H1 (cell line): ENCODE measurements around the gene PRSS38. TPM values are rescaled to one million over a fixed set of nuclear protein-coding genes. Genes with fewer than 3 reads are reported as not detected.
A peak's percentile ranks its signal among the peaks of the same experiment; 100 is the strongest.

Experiments
- CTCF ChIA-PET: fragments of 300-600 bp; sonication (Branson Sonifier 250); formaldehyde crosslinking; loops from one replicate; lab custom pipeline; 2021; ENCODE audit not compliant: partially characterized antibody; lab: Charles Lee
- POLR2A ChIA-PET: fragments of 300-600 bp; sonication (Branson Sonifier 250); formaldehyde crosslinking; loops from one replicate; lab custom pipeline; 2021; ENCODE audit warnings: inconsistent platforms; ENCODE audit not compliant: partially characterized antibody; lab: Charles Lee
- DNase-seq, 2 experiments: peaks; one replicate each; pipeline versions ENCODE4 v3.0.0 to v3.0.0-alpha.2; 2010 to 2022; ENCODE audit warnings: low spot score in 2 of 2, low read depth in 1 of 2, mixed read lengths in 1 of 2
- FAIRE-seq: peaks from 2 replicates; lab custom pipeline; 2011; peaks lifted over from hg19 to GRCh38; lab: Jason Lieb, UNC
- H2AFZ ChIP-seq: 2 replicates; pipeline ENCODE4 v1.8.1; 2012; ENCODE audit warnings: low read length, inconsistent platforms
- H2AK5ac ChIP-seq: 2 replicates; pipeline ENCODE4 v1.6.1; 2013; ENCODE audit warnings: low read depth, low read length
- H2BK120ac ChIP-seq: replicated peaks from 2 replicates; pipeline ENCODE3; 2013; ENCODE audit warnings: low read depth, low read length, inconsistent platforms
- H2BK12ac ChIP-seq: 2 replicates; pipeline ENCODE4 v1.6.1; 2013; ENCODE audit warnings: low read depth, low read length
- H2BK15ac ChIP-seq: 2 replicates; pipeline ENCODE4 v1.6.1; 2013; ENCODE audit warnings: low read length
- H2BK20ac ChIP-seq: 2 replicates; pipeline ENCODE4 v1.6.1; 2013; ENCODE audit warnings: low read length
- H2BK5ac ChIP-seq: 2 replicates; pipeline ENCODE4 v1.6.1; 2013; ENCODE audit warnings: low read depth, low read length
- H3K14ac ChIP-seq: 2 replicates; pipeline ENCODE4 v1.6.1; 2013; ENCODE audit warnings: inconsistent platforms; ENCODE audit not compliant: insufficient read length
- H3K18ac ChIP-seq: 2 replicates; pipeline ENCODE4 v1.6.1; 2013; ENCODE audit warnings: low read length; ENCODE audit errors: extremely low read depth
- H3K23ac ChIP-seq: 2 replicates; pipeline ENCODE4 v1.6.1; 2013; ENCODE audit warnings: inconsistent platforms; ENCODE audit not compliant: insufficient read length
- H3K23me2 ChIP-seq: 2 replicates; pipeline ENCODE4 v1.6.1; 2013; ENCODE audit warnings: low read depth, low read length
- H3K27ac ChIP-seq: 2 replicates; pipeline ENCODE4 v1.6.1; 2011; ENCODE audit warnings: low read depth, low read length, inconsistent platforms
- H3K27me3 ChIP-seq, 4 experiments: replicated peaks in 1 of 4; 1 replicate in 1 of 4; 2 replicates in 3 of 4; pipeline versions ENCODE4 v1.6.1 to v1.8.1; 2011 to 2013; ENCODE audit warnings: low read length in 3 of 4, mild to moderate bottlenecking in 3 of 4, inconsistent platforms in 2 of 4, mixed read lengths in 2 of 4, moderate library complexity in 1 of 4; ENCODE audit not compliant: control insufficient read depth in 3 of 4, insufficient read depth in 3 of 4; ENCODE audit errors: extremely low read depth in 1 of 4
- H3K36me3 ChIP-seq, 4 experiments: 2 replicates each; pipeline versions ENCODE4 v1.6.1 to v1.8.1; 2011 to 2013; ENCODE audit warnings: mild to moderate bottlenecking in 4 of 4, low read length in 3 of 4, moderate library complexity in 2 of 4, control low read depth in 1 of 4, inconsistent platforms in 1 of 4; ENCODE audit not compliant: insufficient read depth in 4 of 4, control insufficient read depth in 2 of 4
- H3K4ac ChIP-seq: replicated peaks from 2 replicates; pipeline ENCODE3; 2013; ENCODE audit warnings: low read length, low read depth, mixed read lengths, inconsistent platforms; ENCODE audit not compliant: insufficient read length
- H3K4me1 ChIP-seq, 4 experiments: replicated peaks in 1 of 4; 1 replicate in 1 of 4; 2 replicates in 3 of 4; pipeline versions ENCODE4 v1.6.1 to v1.8.1; 2011 to 2013; ENCODE audit warnings: low read length in 3 of 4, inconsistent platforms in 2 of 4, mixed read lengths in 1 of 4; ENCODE audit not compliant: insufficient read depth in 4 of 4, control insufficient read depth in 3 of 4
- H3K4me2 ChIP-seq, 2 experiments: 2 replicates each; pipeline versions ENCODE4 v1.6.1 to v1.8.1; 2011 to 2013; ENCODE audit warnings: low read depth in 2 of 2, low read length in 2 of 2, control low read depth in 1 of 2, inconsistent platforms in 1 of 2, mild to moderate bottlenecking in 1 of 2; ENCODE audit not compliant: insufficient read depth in 1 of 2
- H3K4me3 ChIP-seq, 4 experiments: fragments of 200-600, 300-600 bp in 1 of 4; sonication (generic), shearing (Covaris generic), sonication (Bioruptor Twin) in 1 of 4; 2 replicates each; pipeline versions ENCODE4 v1.5.1 to v1.8.1; 2011 to 2016; ENCODE audit warnings: low read length in 4 of 4, low read depth in 3 of 4, control low read depth in 2 of 4, inconsistent platforms in 2 of 4, mild to moderate bottlenecking in 2 of 4, mixed read lengths in 1 of 4, moderate library complexity in 1 of 4; ENCODE audit not compliant: insufficient read depth in 2 of 4; ENCODE audit errors: extremely low read depth in 1 of 4
- H3K56ac ChIP-seq: replicated peaks from 2 replicates; pipeline ENCODE3; 2013; ENCODE audit warnings: low read depth, mild to moderate bottlenecking, mixed read lengths, low read length, inconsistent platforms; ENCODE audit not compliant: insufficient read length
- H3K79me1 ChIP-seq: 2 replicates; pipeline ENCODE4 v1.6.1; 2013; ENCODE audit warnings: low read depth, low read length, control low read depth
- H3K79me2 ChIP-seq, 2 experiments: 2 replicates each; pipeline versions ENCODE4 v1.6.1 to v1.8.1; 2012 to 2013; ENCODE audit warnings: low read length in 2 of 2, mild to moderate bottlenecking in 2 of 2, inconsistent platforms in 1 of 2; ENCODE audit not compliant: insufficient read depth in 2 of 2, control insufficient read depth in 1 of 2
- H3K9ac ChIP-seq, 4 experiments: replicated peaks in 1 of 4; 1 replicate in 1 of 4; 2 replicates in 3 of 4; pipeline versions ENCODE4 v1.6.1 to v1.8.1; 2011 to 2013; ENCODE audit warnings: low read depth in 3 of 4, low read length in 3 of 4, control low read depth in 2 of 4, mild to moderate bottlenecking in 2 of 4, moderate library complexity in 2 of 4, inconsistent platforms in 1 of 4; ENCODE audit errors: extremely low read depth in 1 of 4
- H3K9me3 ChIP-seq, 2 experiments: 2 replicates each; pipeline versions ENCODE4 v1.6.1 to v1.8.1; 2012 to 2013; ENCODE audit warnings: mild to moderate bottlenecking in 2 of 2, moderate library complexity in 2 of 2, control low read depth in 1 of 2, inconsistent platforms in 1 of 2, low read depth in 1 of 2, low read length in 1 of 2, mixed read lengths in 1 of 2; ENCODE audit not compliant: insufficient read depth in 2 of 2
- H4K20me1 ChIP-seq, 2 experiments: replicated peaks in 1 of 2; 2 replicates each; pipeline versions ENCODE3 to v1.8.1; 2011 to 2013; ENCODE audit warnings: inconsistent platforms in 2 of 2, low read length in 2 of 2, mild to moderate bottlenecking in 1 of 2; ENCODE audit not compliant: insufficient read depth in 2 of 2, control insufficient read depth in 1 of 2
- H4K5ac ChIP-seq: 2 replicates; pipeline ENCODE4 v1.6.1; 2013; ENCODE audit warnings: low read length, low read depth, mixed read lengths, inconsistent platforms; ENCODE audit not compliant: insufficient read length
- H4K8ac ChIP-seq: 2 replicates; pipeline ENCODE4 v1.8.0; 2013; ENCODE audit warnings: mild to moderate bottlenecking, moderate library complexity, low read length, inconsistent platforms; ENCODE audit not compliant: insufficient read depth; ENCODE audit errors: extremely low read depth
- H4K91ac ChIP-seq: replicated peaks from 2 replicates; pipeline ENCODE3; 2013; ENCODE audit warnings: low read length, mixed read lengths, inconsistent platforms; ENCODE audit not compliant: insufficient read length
- MAX ChIP-seq: IDR thresholded peaks from 2 replicates; pipeline ENCODE4 v1.6.1; 2012; ENCODE audit warnings: inconsistent platforms
- WGBS, 2 experiments: shearing (Covaris generic) in 1 of 2; methylation state at CpG; one replicate each; pipeline versions ENCODE4 v1.1.6 to v1.1.7; 2013 to 2015; ENCODE audit warnings: low lambda C conversion rate in 2 of 2, mixed read lengths in 2 of 2, inconsistent platforms in 1 of 2, low coverage in 1 of 2, missing lambda C conversion rate in 1 of 2; ENCODE audit not compliant: insufficient replicate concordance in 2 of 2, insufficient coverage in 1 of 2, insufficient read length in 1 of 2; ENCODE audit errors: extremely low coverage in 1 of 2, missing lambda C conversion rate in 1 of 2; 5-methylcytosine and 5-hydroxymethylcytosine counted together
- polyA plus RNA-seq, 7 experiments: library from polyadenylated mRNA; depleted of rRNA in 3 of 7; stranded (reverse) in 5 of 7; unstranded in 2 of 7; fragments of >200 nt in 5 of 7; fragments of 200-250 nt in 2 of 7; gene quantifications; 1 replicate in 5 of 7; 2 replicates in 1 of 7; 4 replicates in 1 of 7; pipeline versions ENCODE4 v1.2.1 to v1.2.3, GENCODE V29; 2011 to 2013; ENCODE audit warnings: missing spikeins in 2 of 7, mixed read lengths in 2 of 7
- total RNA-seq: library from RNA; stranded (reverse); fragmentation: NEBNext Ultra II Directional; extraction: Animal tissue kit (Norgen Biotek cat#: 25700); gene quantifications from 2 replicates; pipeline ENCODE4 v1.2.1, GENCODE V29; 2021

The PRSS38 gene
- total and polyA plus RNA-seq, 2 of the 8 experiments (the other 6 are each of a cell fraction or from before 2014, with no cell fraction given) = not detected

GRCh38 chr1:227886993-227887696 is 71.7 kb downstream of the PRSS38 start:
- H3K56ac ChIP-seq = peak overlapping the region; percentile 34
- no peak overlapping the region for H2AK5ac ChIP-seq
- H3K36me3 ChIP-seq = no peaks in the 10 kb centered on the region
- no peaks in the 10 kb centered on the region for H3K9me3 ChIP-seq
- H3K14ac ChIP-seq = no peak overlapping the region
- H2BK12ac ChIP-seq = no peak overlapping the region
- peak overlapping the region; percentile 83 for H3K18ac ChIP-seq
- H3K4ac ChIP-seq = no peak overlapping the region
- ChIA-PET CTCF (interaction anchor here (0.9 to 2.4 kb wide), 3 partner anchors 21 to 125 kb away, joined by 3 to 5 read pairs (median 3); no protein-coding TSS in a partner anchor), POLR2A (interaction anchor here (1.6 to 1.7 kb wide), 3 partner anchors 9 to 157 kb away, joined by 4 to 5 read pairs (median 5); no protein-coding TSS in a partner anchor)
- no peak overlapping the region for H2BK20ac ChIP-seq
- H3K27ac ChIP-seq = no peak overlapping the region
- H2BK120ac ChIP-seq = no peak overlapping the region
- peak overlapping the region; percentile 75 to 88 for H3K4me2 ChIP-seq
- H3K79me1 ChIP-seq = no peaks in the 10 kb centered on the region
- DNase-seq = peak in 1 of 2 experiments; percentile 70
- H4K20me1 ChIP-seq = no peaks in the 10 kb centered on the region
- peak overlapping the region; percentile 81; the same call in 1 of the 2 replicates for H4K8ac ChIP-seq
- peaks cover 0 to 20% (median 11%) of the 10 kb centered on the region in 4 experiments; a peak in 6 of 7 replicates for H3K4me1 ChIP-seq
- 17% methylated on average over 7 of the region's 30 CpGs; no CpG with 5 or more reads in 1 of the 2 experiments for WGBS, 2 experiments
- H3K4me3 ChIP-seq = peak overlapping the region; percentile 39 to 72 (median 54)
- peaks cover 13% of the 10 kb centered on the region; the same call in 1 of the 2 replicates for H3K23me2 ChIP-seq
- no peak overlapping the region; the same call in 1 of the 2 replicates for H2BK15ac ChIP-seq
- no peaks in the 10 kb centered on the region for H3K79me2 ChIP-seq
- FAIRE-seq = no peak
- peak overlapping the region; percentile 19; the same call in 1 of the 2 replicates for H2AFZ ChIP-seq
- H2BK5ac ChIP-seq = no peak overlapping the region; the same call in 1 of the 2 replicates
- H3K23ac ChIP-seq = no peak overlapping the region
- H3K9ac ChIP-seq = peak overlapping the region in 3 of 4 experiments; percentile 12 to 51 (median 36); a peak in 3 of 7 replicates
- no peaks in the 10 kb centered on the region; a peak in 2 of 7 replicates for H3K27me3 ChIP-seq
- H4K91ac ChIP-seq = peak overlapping the region; percentile 79
- peak overlapping the region; percentile 2 for H4K5ac ChIP-seq
- no peak for TF ChIP-seq MAX
